GM12891 (cell line): ENCODE measurements around the gene TBL1X.

Experiments used
- POLR2A ChIP-seq: IDR thresholded peaks from 2 replicates; pipeline ENCODE4 v1.6.1; 2011; ENCODE audit warnings: low read depth, low read length, control low read depth
- POLR2AphosphoS5 ChIP-seq: IDR thresholded peaks from 2 replicates; pipeline ENCODE4 v1.6.1; 2011; ENCODE audit warnings: low read depth, low read length, control low read depth

DNA sequence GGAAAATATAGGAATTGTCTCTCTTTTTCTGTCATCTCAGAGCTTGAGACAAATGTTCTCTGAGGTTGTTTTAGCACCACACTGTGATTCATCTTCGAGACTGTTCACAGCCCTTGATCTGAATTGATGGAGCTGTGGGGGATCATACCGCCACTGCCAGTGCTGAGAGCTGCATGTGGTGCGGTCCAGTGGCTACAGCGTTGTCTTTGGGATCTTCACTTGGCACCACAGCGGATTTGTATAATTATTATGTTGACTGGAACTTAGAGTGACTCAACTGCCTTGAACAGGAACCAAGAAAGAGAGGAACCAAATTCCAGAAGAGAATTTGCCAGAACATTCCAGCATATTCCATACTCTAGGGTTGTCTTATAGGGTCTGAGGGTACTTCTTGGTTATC lies 29.1 kb downstream of the TBL1X start:
- no peak for TF ChIP-seq POLR2A
- no peak for TF ChIP-seq POLR2AphosphoS5
